Lower leg skin (tissue), 3 donors: ENCODE results near the gene VWA8.

Source experiments
- CTCF ChIP-seq, 3 donors: fragments of 450-650 bp; IDR thresholded peaks; one replicate each; pipeline ENCODE4 v1.5.1; 2016; ENCODE audit warnings: antibody characterized with exemption in 3 of 3, mild to moderate bottlenecking in 3 of 3, moderate library complexity in 2 of 3
- POLR2A ChIP-seq, 2 donors: fragments of 450-650 bp; IDR thresholded peaks; one replicate each; pipeline ENCODE4 v1.6.1; 2016 to 2017; ENCODE audit warnings: antibody characterized with exemption in 2 of 2, mild to moderate bottlenecking in 1 of 2, moderate library complexity in 1 of 2

GRCh38 chr13:41520016-41520659, 440.8 kb downstream of the VWA8 start:
- TF ChIP-seq CTCF (IDR thresholded peaks at IDR 0.05) (no peak), POLR2A (IDR thresholded peaks at IDR 0.05) (no peak)
